ENCODE data around the gene SPTLC2. TPM values are rescaled to one million over a fixed set of nuclear protein-coding genes. Genes with fewer than 3 reads are reported as not detected.

Gene SPTLC2
- total RNA-seq, 4 donors from 2014 or later = 21.6 to 35.5 (median 29.8) TPM

GRCh38 chr14:77582511-77582910 is 33.9 kb downstream of the SPTLC2 start:
- no peaks in the 10 kb centered on the region for H3K9me3 ChIP-seq
- H3K27ac ChIP-seq = no peak overlapping the region

GRCh38 chr14:77580964-77581505 is 35.4 kb downstream of the SPTLC2 start:
- peak overlapping the region; percentile 25 to 57 (median 50) for H3K27ac ChIP-seq
- no peak for DNase-seq
- H3K4me3 ChIP-seq = peak overlapping the region in 3 of 4 donors; percentile 5 to 16 (median 10)

More at GRCh38 chr14:77582511-77582910, 33.9 kb downstream of the SPTLC2 start:
- DNase-seq = no peak
- Histone ChIP-seq H3K4me1 (peaks cover 0 to 12% (median 0%) of the 10 kb centered on the region in 4 donors), H3K4me3 (no peak overlapping the region), H3K36me3 (peaks cover 0 to 7% (median 0%) of the 10 kb centered on the region in 3 donors), H3K27me3 (no peaks in the 10 kb centered on the region)
- TF ChIP-seq CTCF (IDR thresholded peaks at IDR 0.05) = no peak
- TF ChIP-seq POLR2A (IDR thresholded peaks at IDR 0.05) = no peak

GRCh38 chr14:77580477-77580876 is 36.0 kb downstream of the SPTLC2 start:
- no peak for TF ChIP-seq CTCF (IDR thresholded peaks at IDR 0.05)
- no peak for TF ChIP-seq POLR2A (IDR thresholded peaks at IDR 0.05)
- Histone ChIP-seq H3K27ac (peak overlapping the region in 3 of 4 donors; percentile 22 to 57 (median 25)), H3K4me1 (peaks cover 0 to 12% (median 0%) of the 10 kb centered on the region in 4 donors), H3K4me3 (peak overlapping the region in 2 of 4 donors; percentile 10 to 16), H3K27me3 (no peaks in the 10 kb centered on the region), H3K36me3 (peaks cover 0 to 26% (median 0%) of the 10 kb centered on the region in 3 donors), H3K9me3 (no peaks in the 10 kb centered on the region)
- DNase-seq = no peak

More at GRCh38 chr14:77580964-77581505, 35.4 kb downstream of the SPTLC2 start:
- no peak for TF ChIP-seq CTCF (IDR thresholded peaks at IDR 0.05)
- no peak for TF ChIP-seq POLR2A (IDR thresholded peaks at IDR 0.05)
- Histone ChIP-seq H3K4me1 (peaks cover 0 to 12% (median 0%) of the 10 kb centered on the region in 4 donors), H3K36me3 (peaks cover 0 to 20% (median 0%) of the 10 kb centered on the region in 3 donors), H3K27me3 (no peaks in the 10 kb centered on the region), H3K9me3 (no peaks in the 10 kb centered on the region)

- DNase-seq = no peak
- TF ChIP-seq CTCF (IDR thresholded peaks at IDR 0.05) (no peak), POLR2A (IDR thresholded peaks at IDR 0.05) (no peak)
- peaks cover 0 to 32% (median 0%) of the 10 kb centered on the region in 3 donors for H3K36me3 ChIP-seq
- no peaks in the 10 kb centered on the region for H3K27me3 ChIP-seq
- no peaks in the 10 kb centered on the region for H3K9me3 ChIP-seq
- H3K4me3 ChIP-seq = no peak overlapping the region
- peaks cover 0 to 12% (median 0%) of the 10 kb centered on the region in 4 donors for H3K4me1 ChIP-seq
- no peak overlapping the region for H3K27ac ChIP-seq
These were observed 36.7 kb downstream of the SPTLC2 start for GRCh38 chr14:77579780-77580179.

GRCh38 chr14:77579065-77579464 is 37.4 kb downstream of the SPTLC2 start:
- no peak for DNase-seq
- Histone ChIP-seq H3K27me3 (no peaks in the 10 kb centered on the region), H3K36me3 (peaks cover 0 to 35% (median 0%) of the 10 kb centered on the region in 3 donors), H3K27ac (no peak overlapping the region), H3K9me3 (no peaks in the 10 kb centered on the region), H3K4me3 (no peak overlapping the region), H3K4me1 (peaks cover 0 to 11% (median 0%) of the 10 kb centered on the region in 4 donors)
- TF ChIP-seq POLR2A (IDR thresholded peaks at IDR 0.05) (no peak), CTCF (IDR thresholded peaks at IDR 0.05) (no peak)
